Tibial nerve (tissue), 4 donors: ENCODE results near the gene CCBE1. TPM values are rescaled to one million over a fixed set of nuclear protein-coding genes. Genes with fewer than 3 reads are reported as not detected.

ENCODE experiments used
- DNase-seq, 2 donors: peaks; one replicate each; pipeline ENCODE4 v3.0.0-alpha.2; 2019; ENCODE audit warnings: low spot score in 2 of 2
- H3K27ac ChIP-seq, 4 donors: fragments of 200-600 bp; sonication (generic) in 3 of 4; one replicate each; pipeline ENCODE4 v1.5.1; 2017 to 2019; ENCODE audit warnings: mild to moderate bottlenecking in 1 of 4
- H3K27me3 ChIP-seq, 2 donors: fragments of 200-600 bp; sonication (generic) in 1 of 2; one replicate each; pipeline versions ENCODE4 v1.5.1 to v1.6.0; 2017 to 2019
- H3K36me3 ChIP-seq, 3 donors: fragments of 200-600 bp; sonication (generic); one replicate each; pipeline ENCODE4 v1.5.1; 2018 to 2019
- H3K4me1 ChIP-seq, 4 donors: fragments of 200-600 bp; sonication (generic) in 3 of 4; one replicate each; pipeline ENCODE4 v1.5.1; 2017 to 2019
- H3K4me3 ChIP-seq, 4 donors: fragments of 200-600 bp; sonication (generic) in 3 of 4; one replicate each; pipeline ENCODE4 v1.5.1; 2017 to 2019; ENCODE audit warnings: mild to moderate bottlenecking in 1 of 4, moderate library complexity in 1 of 4
- H3K9me3 ChIP-seq, 4 donors: fragments of 200-600 bp; sonication (generic) in 3 of 4; one replicate each; pipeline ENCODE4 v1.5.1; 2017 to 2019
- CTCF ChIP-seq, 5 experiments: fragments of 200-600 bp in 3 of 5; fragments of 450-650 bp in 2 of 5; sonication (generic) in 3 of 5; IDR thresholded peaks; one replicate each; pipeline ENCODE4 v1.5.1; 2016 to 2019; ENCODE audit warnings: antibody characterized with exemption in 5 of 5, mild to moderate bottlenecking in 3 of 5, moderate library complexity in 2 of 5
- EP300 ChIP-seq, 2 donors: sonication (generic); formaldehyde crosslinking; IDR thresholded peaks; one replicate each; pipeline ENCODE4 v1.6.1; 2017; ENCODE audit warnings: antibody characterized with exemption in 2 of 2, mild to moderate bottlenecking in 1 of 2
- POLR2A ChIP-seq, 2 donors: fragments of 450-650 bp; IDR thresholded peaks; one replicate each; pipeline ENCODE4 v1.6.1; 2017; ENCODE audit warnings: antibody characterized with exemption in 2 of 2, mild to moderate bottlenecking in 2 of 2, moderate library complexity in 2 of 2
- WGBS, 2 donors: methylation state at CpG; one replicate each; pipeline ENCODE4 v1.1.5; 2018; 5-methylcytosine and 5-hydroxymethylcytosine counted together
- total RNA-seq, 4 donors: library from RNA; depleted of rRNA; stranded (reverse); fragments of >200 nt; gene quantifications; one replicate each; pipeline ENCODE4 v1.1.0, GENCODE V29; 2016

Gene CCBE1
- total RNA-seq, 4 donors from 2014 or later: 0.30 to 3.9 (median 1.3) TPM

- WGBS, 2 donors: 46 to 59% methylated on average over 1 of the region's 1 CpG
- TF ChIP-seq CTCF (IDR thresholded peaks at IDR 0.05): no peak
- TF ChIP-seq EP300 (IDR thresholded peaks at IDR 0.05): no peak
- no peak for TF ChIP-seq POLR2A (IDR thresholded peaks at IDR 0.05)
- no peak for DNase-seq
These were observed 33.7 kb upstream of the CCBE1 start for GRCh38 chr18:59730896-59731295.

GRCh38 chr18:59729781-59730180, 32.6 kb upstream of the CCBE1 start:
- DNase-seq: no peak
- 88 to 96% methylated on average over 3 of the region's 3 CpGs for WGBS, 2 donors

More at GRCh38 chr18:59730896-59731295, 33.7 kb upstream of the CCBE1 start:
- H3K9me3 ChIP-seq: no peaks in the 10 kb centered on the region
- no peaks in the 10 kb centered on the region for H3K4me1 ChIP-seq
- no peaks in the 10 kb centered on the region for H3K36me3 ChIP-seq
- H3K27ac ChIP-seq: no peak overlapping the region
- H3K4me3 ChIP-seq: no peak overlapping the region
- H3K27me3 ChIP-seq: no peaks in the 10 kb centered on the region

GRCh38 chr18:59728816-59729215, 31.6 kb upstream of the CCBE1 start:
- Histone ChIP-seq H3K9me3 (no peaks in the 10 kb centered on the region), H3K27ac (no peak overlapping the region), H3K27me3 (no peaks in the 10 kb centered on the region), H3K36me3 (no peaks in the 10 kb centered on the region), H3K4me3 (no peak overlapping the region), H3K4me1 (no peaks in the 10 kb centered on the region)
- 63 to 65% methylated on average over 5 of the region's 5 CpGs for WGBS, 2 donors
- no peak for DNase-seq
- TF ChIP-seq EP300 (IDR thresholded peaks at IDR 0.05): no peak
- TF ChIP-seq POLR2A (IDR thresholded peaks at IDR 0.05): no peak
- no peak for TF ChIP-seq CTCF (IDR thresholded peaks at IDR 0.05)

More at GRCh38 chr18:59729781-59730180, 32.6 kb upstream of the CCBE1 start:
- Histone ChIP-seq H3K36me3 (no peaks in the 10 kb centered on the region), H3K4me3 (no peak overlapping the region), H3K4me1 (no peaks in the 10 kb centered on the region), H3K9me3 (no peaks in the 10 kb centered on the region), H3K27ac (no peak overlapping the region), H3K27me3 (no peaks in the 10 kb centered on the region)
- no peak for TF ChIP-seq POLR2A (IDR thresholded peaks at IDR 0.05)
- no peak for TF ChIP-seq CTCF (IDR thresholded peaks at IDR 0.05)
- no peak for TF ChIP-seq EP300 (IDR thresholded peaks at IDR 0.05)

GRCh38 chr18:59725142-59725541, 27.9 kb upstream of the CCBE1 start:
- H3K27ac ChIP-seq: no peak overlapping the region
- H3K4me3 ChIP-seq: no peak overlapping the region
- no peak for DNase-seq
- H3K36me3 ChIP-seq: no peaks in the 10 kb centered on the region
- H3K9me3 ChIP-seq: peaks cover 0 to 5% (median 0%) of the 10 kb centered on the region in 4 donors
- no peak for TF ChIP-seq POLR2A (IDR thresholded peaks at IDR 0.05)
- no peak for TF ChIP-seq EP300 (IDR thresholded peaks at IDR 0.05)
- no peak for TF ChIP-seq CTCF (IDR thresholded peaks at IDR 0.05)
- no peaks in the 10 kb centered on the region for H3K27me3 ChIP-seq
- no peaks in the 10 kb centered on the region for H3K4me1 ChIP-seq

- TF ChIP-seq EP300 (IDR thresholded peaks at IDR 0.05) (no peak), CTCF (IDR thresholded peaks at IDR 0.05) (no peak), POLR2A (IDR thresholded peaks at IDR 0.05) (no peak)
- H3K27me3 ChIP-seq: no peaks in the 10 kb centered on the region
- DNase-seq: no peak
- no peak overlapping the region for H3K27ac ChIP-seq
- peaks cover 0 to 5% (median 0%) of the 10 kb centered on the region in 4 donors for H3K9me3 ChIP-seq
- no peaks in the 10 kb centered on the region for H3K36me3 ChIP-seq
- no peaks in the 10 kb centered on the region for H3K4me1 ChIP-seq
- 87 to 89% methylated on average over 2 of the region's 2 CpGs for WGBS, 2 donors
- H3K4me3 ChIP-seq: no peak overlapping the region
These were observed 26.9 kb upstream of the CCBE1 start for GRCh38 chr18:59724103-59724502.
